SK-N-SH (cell line): ENCODE results near the gene FAP. TPM values are rescaled to one million over a fixed set of nuclear protein-coding genes. Genes with fewer than 3 reads are reported as not detected.

Source experiments
- CTCF ChIA-PET: fragments of 300-600, 350-600 bp; formaldehyde crosslinking; extraction: SDS; loops from one replicate; lab custom pipeline; 2021; lab: Yijun Ruan, JAX
- POLR2A ChIA-PET: fragments of 350-600 bp; sonication (Branson Sonifier 250); formaldehyde crosslinking; extraction: SDS; loops from one replicate; lab custom pipeline; 2020; ENCODE audit warnings: antibody characterized with exemption, inconsistent platforms; lab: Yijun Ruan, JAX
- DNase-seq: peaks from one replicate; pipeline ENCODE4 v3.0.0; 2012
- H2AFZ ChIP-seq: fragments of 200-600 bp; sonication (generic); 2 replicates; pipeline ENCODE4 v1.8.1; 2016; ENCODE audit warnings: antibody characterized with exemption, mild to moderate bottlenecking, low read depth
- H3F3A ChIP-seq: fragments of 200-600 bp; sonication (generic); replicated peaks from 2 replicates; pipeline ENCODE3; 2016; ENCODE audit warnings: antibody characterized with exemption, mild to moderate bottlenecking; ENCODE audit not compliant: insufficient read depth
- H3K27ac ChIP-seq, 2 experiments: fragments of 200-500 bp in 1 of 2; fragments of 200-600 bp in 1 of 2; sonication (Bioruptor generic) in 1 of 2; sonication (generic), shearing (Covaris generic) in 1 of 2; 2 replicates each; pipeline versions ENCODE4 v1.5.1 to v1.6.1; 2014 to 2016; ENCODE audit warnings: low read depth in 2 of 2, inconsistent platforms in 1 of 2, low read length in 1 of 2, mild to moderate bottlenecking in 1 of 2, mixed read lengths in 1 of 2
- H3K27me3 ChIP-seq: fragments of 200-600 bp; sonication (generic), shearing (Covaris generic); 2 replicates; pipeline ENCODE4 v1.6.1; 2016; ENCODE audit warnings: mixed run types; ENCODE audit not compliant: insufficient read depth
- H3K36me3 ChIP-seq, 2 experiments: fragments of 200-500 bp in 1 of 2; fragments of 200-600 bp in 1 of 2; sonication (Bioruptor generic) in 1 of 2; sonication (generic) in 1 of 2; replicated peaks in 1 of 2; 2 replicates each; pipeline versions ENCODE3 to v1.5.1; 2014 to 2016; ENCODE audit warnings: low read length in 1 of 2, mild to moderate bottlenecking in 1 of 2; ENCODE audit not compliant: insufficient read depth in 2 of 2, control insufficient read depth in 1 of 2
- H3K4me1 ChIP-seq, 2 experiments: fragments of 200-500 bp in 1 of 2; fragments of 200-600 bp in 1 of 2; sonication (Bioruptor generic) in 1 of 2; sonication (generic), shearing (Covaris generic) in 1 of 2; 2 replicates each; pipeline versions ENCODE4 v1.5.1 to v1.6.1; 2014 to 2016; ENCODE audit warnings: low read depth in 1 of 2, low read length in 1 of 2, mixed run types in 1 of 2; ENCODE audit not compliant: insufficient read depth in 2 of 2, control insufficient read depth in 1 of 2
- H3K4me2 ChIP-seq: fragments of 200-600 bp; sonication (generic), shearing (Covaris generic); 2 replicates; pipeline ENCODE4 v1.6.1; 2017; ENCODE audit warnings: mixed run types
- H3K4me3 ChIP-seq, 2 experiments: fragments of 200-500 bp in 1 of 2; fragments of 200-600 bp in 1 of 2; sonication (Bioruptor generic) in 1 of 2; sonication (generic), shearing (Covaris generic) in 1 of 2; 2 replicates each; pipeline versions ENCODE4 v1.5.1 to v1.8.1; 2014 to 2016; ENCODE audit warnings: low read depth in 2 of 2, inconsistent platforms in 1 of 2, low read length in 1 of 2, mild to moderate bottlenecking in 1 of 2, mixed read lengths in 1 of 2, moderate library complexity in 1 of 2
- H3K79me2 ChIP-seq: fragments of 200-600 bp; sonication (generic); 2 replicates; pipeline ENCODE4 v1.8.1; 2017; ENCODE audit warnings: mild to moderate bottlenecking; ENCODE audit not compliant: insufficient read depth
- H3K9ac ChIP-seq: fragments of 200-600 bp; sonication (generic); 2 replicates; pipeline ENCODE4 v1.6.1; 2017; ENCODE audit warnings: mixed run types
- H3K9me2 ChIP-seq: fragments of 200-600 bp; sonication (generic); 2 replicates; pipeline ENCODE4 v1.6.1; 2017; ENCODE audit warnings: mixed run types
- H3K9me3 ChIP-seq: fragments of 200-600 bp; sonication (generic); 2 replicates; pipeline ENCODE4 v1.6.1; 2017; ENCODE audit warnings: mixed run types, mild to moderate bottlenecking, moderate library complexity
- H4K20me1 ChIP-seq: fragments of 200-600 bp; sonication (generic); 2 replicates; pipeline ENCODE4 v1.6.1; 2017; ENCODE audit warnings: mild to moderate bottlenecking, mixed run types; ENCODE audit not compliant: insufficient read depth
- EP300 ChIP-seq, 2 experiments: IDR thresholded peaks; 2 replicates each; pipeline versions ENCODE4 v1.4.0 to v1.6.1; 2012; ENCODE audit warnings: borderline replicate concordance in 1 of 2, low read depth in 1 of 2, low read length in 1 of 2
- FOXJ3 ChIP-seq: sonication (generic); formaldehyde crosslinking; IDR thresholded peaks from 2 replicates; pipeline ENCODE4 v1.5.1; 2020; ENCODE audit warnings: mild to moderate bottlenecking, missing genetic modification reagents
- JUND ChIP-seq: IDR thresholded peaks from 2 replicates; pipeline ENCODE4 v1.4.0; 2012
- MEF2A ChIP-seq: IDR thresholded peaks from 2 replicates; pipeline ENCODE4 v1.4.0; 2012; ENCODE audit warnings: low read depth, borderline replicate concordance
- NRF1 ChIP-seq: IDR thresholded peaks from 2 replicates; pipeline ENCODE4 v1.6.1; 2012; ENCODE audit warnings: low read depth, mild to moderate bottlenecking, low read length
- POLR2AphosphoS5 ChIP-seq: IDR thresholded peaks from 2 replicates; pipeline ENCODE4 v1.6.1; 2012; ENCODE audit warnings: low read depth, low read length
- RAD21 ChIP-seq: IDR thresholded peaks from 2 replicates; pipeline ENCODE4 v1.6.1; 2012; ENCODE audit warnings: mild to moderate bottlenecking, low read length
- RFX5 ChIP-seq: IDR thresholded peaks from 2 replicates; pipeline ENCODE4 v1.6.1; 2012; ENCODE audit warnings: mild to moderate bottlenecking, improper control_type of control experiment, low read length
- RXRA ChIP-seq: IDR thresholded peaks from 2 replicates; pipeline ENCODE4 v1.4.0; 2012; ENCODE audit warnings: low read depth, mild to moderate bottlenecking, borderline replicate concordance
- TEAD4 ChIP-seq: IDR thresholded peaks from 2 replicates; pipeline ENCODE4 v1.4.0; 2012; ENCODE audit warnings: mild to moderate bottlenecking, borderline replicate concordance; ENCODE audit not compliant: insufficient read depth
- YY1 ChIP-seq: IDR thresholded peaks from 2 replicates; pipeline ENCODE4 v1.4.0; 2012; ENCODE audit warnings: low read depth, mild to moderate bottlenecking
- WGBS: methylation state at CpG from one replicate; pipeline ENCODE4 v1.1.6; 2017; ENCODE audit warnings: low lambda C conversion rate; 5-methylcytosine and 5-hydroxymethylcytosine counted together
- polyA plus RNA-seq, 3 experiments: library from polyadenylated mRNA; depleted of rRNA; stranded (reverse); fragments of >200 nt; gene quantifications; 2 replicates each; pipeline ENCODE4 v1.2.3, GENCODE V29; 2012
- TF ChIP-seq, protein P1 (sequence below): fragments of 200-600 bp; sonication (generic); IDR thresholded peaks from 2 replicates; pipeline ENCODE4 v1.6.1; 2017; ENCODE audit warnings: antibody characterized with exemption, mild to moderate bottlenecking, moderate library complexity
- TF ChIP-seq, protein P2 (sequence below): fragments of 150-350 bp; IDR thresholded peaks from 2 replicates; pipeline ENCODE4 v1.6.1; 2016; ENCODE audit warnings: mild to moderate bottlenecking, low read depth, low read length

The FAP gene
- polyA plus RNA-seq, 1 of the 3 experiments (the other 2 are of a cell fraction): 36.9 TPM

DNA sequence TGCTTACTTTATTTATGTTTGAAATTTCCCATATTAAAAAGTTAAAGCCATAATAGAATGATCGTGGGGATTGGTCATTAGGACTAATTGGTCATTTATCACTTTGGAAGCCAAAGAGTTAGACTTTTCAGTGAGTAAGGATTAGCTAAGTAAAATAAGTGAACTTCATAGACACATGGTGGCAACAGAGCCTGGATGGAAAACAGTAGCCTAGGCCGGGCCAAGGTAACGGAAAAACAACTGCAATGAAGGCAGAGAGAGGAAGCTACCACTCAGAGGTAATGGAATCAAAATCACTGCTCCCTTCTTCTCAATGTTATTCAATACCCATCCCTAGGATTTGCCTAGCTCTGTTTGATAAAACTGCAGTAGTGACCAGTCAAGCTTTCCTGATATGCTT lies 87.1 kb downstream of the FAP start:
- no peaks in the 10 kb centered on the region for H3K36me3 ChIP-seq
- POLR2A ChIA-PET: no interaction called here

DNA sequence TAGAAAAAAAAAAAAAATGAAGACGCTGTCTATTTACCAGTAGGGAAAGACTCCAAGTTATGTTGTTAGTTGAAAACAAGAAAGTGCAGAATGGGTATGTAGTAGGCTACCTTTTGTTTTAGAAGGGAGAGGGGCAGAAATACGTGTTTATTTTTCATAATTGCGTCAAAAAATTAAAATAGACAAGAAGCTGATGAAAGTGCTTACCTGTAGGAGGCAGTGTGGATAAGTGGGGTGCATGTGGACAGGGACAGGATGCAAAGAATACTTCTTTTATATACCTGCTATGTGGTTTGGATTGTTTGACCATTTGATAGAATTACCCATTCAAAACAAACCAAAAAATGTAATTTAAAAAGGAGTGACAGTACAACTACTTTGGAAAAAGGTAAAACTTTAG lies 88.2 kb downstream of the FAP start:
- 78% methylated on average over 3 of the region's 3 CpGs for WGBS

More for the DNA sequence above, 87.1 kb downstream of the FAP start:
- Histone ChIP-seq H4K20me1 (no peaks in the 10 kb centered on the region), H3F3A (no peaks in the 10 kb centered on the region), H3K4me3 (no peak overlapping the region), H3K79me2 (no peaks in the 10 kb centered on the region), H3K9me3 (no peaks in the 10 kb centered on the region), H3K9ac (no peak overlapping the region), H2AFZ (no peak overlapping the region)
- no peak for TF ChIP-seq EP300 (IDR thresholded peaks at IDR 0.05; ENCODE audit: borderline replicate concordance in 1 of 2, low read depth in 1 of 2, low read length in 1 of 2)
- TF ChIP-seq YY1: no peak
- no peak for TF ChIP-seq RXRA
- no peak for TF ChIP-seq TEAD4
- TF ChIP-seq POLR2AphosphoS5: no peak
- TF ChIP-seq FOXJ3 (CRISPR knock-in tag): no peak
- no peak for TF ChIP-seq NRF1
- TF ChIP-seq, protein P1, sequence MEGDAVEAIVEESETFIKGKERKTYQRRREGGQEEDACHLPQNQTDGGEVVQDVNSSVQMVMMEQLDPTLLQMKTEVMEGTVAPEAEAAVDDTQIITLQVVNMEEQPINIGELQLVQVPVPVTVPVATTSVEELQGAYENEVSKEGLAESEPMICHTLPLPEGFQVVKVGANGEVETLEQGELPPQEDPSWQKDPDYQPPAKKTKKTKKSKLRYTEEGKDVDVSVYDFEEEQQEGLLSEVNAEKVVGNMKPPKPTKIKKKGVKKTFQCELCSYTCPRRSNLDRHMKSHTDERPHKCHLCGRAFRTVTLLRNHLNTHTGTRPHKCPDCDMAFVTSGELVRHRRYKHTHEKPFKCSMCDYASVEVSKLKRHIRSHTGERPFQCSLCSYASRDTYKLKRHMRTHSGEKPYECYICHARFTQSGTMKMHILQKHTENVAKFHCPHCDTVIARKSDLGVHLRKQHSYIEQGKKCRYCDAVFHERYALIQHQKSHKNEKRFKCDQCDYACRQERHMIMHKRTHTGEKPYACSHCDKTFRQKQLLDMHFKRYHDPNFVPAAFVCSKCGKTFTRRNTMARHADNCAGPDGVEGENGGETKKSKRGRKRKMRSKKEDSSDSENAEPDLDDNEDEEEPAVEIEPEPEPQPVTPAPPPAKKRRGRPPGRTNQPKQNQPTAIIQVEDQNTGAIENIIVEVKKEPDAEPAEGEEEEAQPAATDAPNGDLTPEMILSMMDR: no peak
- no peak for TF ChIP-seq RAD21
- TF ChIP-seq MEF2A: no peak
- no peak for TF ChIP-seq JUND
- TF ChIP-seq, protein P2, sequence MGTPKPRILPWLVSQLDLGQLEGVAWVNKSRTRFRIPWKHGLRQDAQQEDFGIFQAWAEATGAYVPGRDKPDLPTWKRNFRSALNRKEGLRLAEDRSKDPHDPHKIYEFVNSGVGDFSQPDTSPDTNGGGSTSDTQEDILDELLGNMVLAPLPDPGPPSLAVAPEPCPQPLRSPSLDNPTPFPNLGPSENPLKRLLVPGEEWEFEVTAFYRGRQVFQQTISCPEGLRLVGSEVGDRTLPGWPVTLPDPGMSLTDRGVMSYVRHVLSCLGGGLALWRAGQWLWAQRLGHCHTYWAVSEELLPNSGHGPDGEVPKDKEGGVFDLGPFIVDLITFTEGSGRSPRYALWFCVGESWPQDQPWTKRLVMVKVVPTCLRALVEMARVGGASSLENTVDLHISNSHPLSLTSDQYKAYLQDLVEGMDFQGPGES: no peak
- TF ChIP-seq, all 33 proteins: peak for 0
- DNase-seq: no peak
- Histone ChIP-seq H3K4me2 (no peak overlapping the region), H3K27ac (no peak overlapping the region), H3K9me2 (no peaks in the 10 kb centered on the region), H3K27me3 (no peaks in the 10 kb centered on the region), H3K4me1 (peaks cover 0 to 2% of the 10 kb centered on the region in 2 experiments; a peak in 1 of 4 replicates)
- CTCF ChIA-PET: interaction anchor here (1.4 to 3.8 kb wide), 3 partner anchors 64 to 142 kb away, joined by 3 to 43 read pairs (median 4); no protein-coding TSS in a partner anchor
- 92% methylated on average over 3 of the region's 3 CpGs for WGBS

More for the DNA sequence above, 88.2 kb downstream of the FAP start:
- CTCF ChIA-PET: interaction anchor here (0.9 to 3.8 kb wide), 4 partner anchors 9 to 143 kb away, joined by 3 to 43 read pairs (median 4); no protein-coding TSS in a partner anchor
- no peak overlapping the region for H3K9ac ChIP-seq
- H3F3A ChIP-seq: no peaks in the 10 kb centered on the region
- POLR2A ChIA-PET: no interaction called here
- no peaks in the 10 kb centered on the region for H3K9me3 ChIP-seq
- H3K4me3 ChIP-seq: no peak overlapping the region
- H2AFZ ChIP-seq: no peak overlapping the region
- no peak for TF ChIP-seq RFX5
- TF ChIP-seq, protein P1: peak; percentile 25; the same call in 1 of the 2 replicates
- TF ChIP-seq, all 33 proteins: peak for 1
- Histone ChIP-seq H3K27me3 (no peaks in the 10 kb centered on the region), H3K79me2 (no peaks in the 10 kb centered on the region), H3K4me1 (peaks cover 0 to 2% of the 10 kb centered on the region in 2 experiments; a peak in 1 of 4 replicates), H3K9me2 (no peaks in the 10 kb centered on the region), H3K4me2 (no peak overlapping the region), H3K36me3 (no peaks in the 10 kb centered on the region), H4K20me1 (no peaks in the 10 kb centered on the region), H3K27ac (no peak overlapping the region)
- DNase-seq: no peak
